Adrenal gland (tissue), 12 donors: Measurements from ENCODE around the gene PRRC2A. TPM values are rescaled to one million over a fixed set of nuclear protein-coding genes. Genes with fewer than 3 reads are reported as not detected.

Source experiments
- DNase-seq, 7 donors: peaks; one replicate each; pipeline ENCODE4 v3.0.0-alpha.2; 2019 to 2020
- H3K27ac ChIP-seq, 5 donors: fragments of 200-600 bp; sonication (generic) in 4 of 5; 1 replicate in 3 of 5; 2 replicates in 2 of 5; pipeline versions ENCODE4 v1.5.1 to v1.8.0; 2016 to 2020; ENCODE audit warnings: mild to moderate bottlenecking in 1 of 5
- H3K27me3 ChIP-seq: fragments of 200-600 bp; 2 replicates; pipeline ENCODE4 v1.8.0; 2021
- H3K36me3 ChIP-seq, 2 donors: fragments of 200-600 bp; replicated peaks in 1 of 2; 1 replicate in 1 of 2; 2 replicates in 1 of 2; pipeline versions ENCODE4 v1.5.1 to v1.8.0; 2018 to 2022
- H3K4me1 ChIP-seq, 2 donors: fragments of 200-600 bp; replicated peaks in 1 of 2; 1 replicate in 1 of 2; 2 replicates in 1 of 2; pipeline versions ENCODE4 v1.5.1 to v1.8.0; 2018 to 2021
- H3K4me3 ChIP-seq, 4 donors: fragments of 200-600 bp; sonication (generic) in 3 of 4; one replicate each; pipeline ENCODE4 v1.5.1; 2016 to 2018
- H3K9me3 ChIP-seq, 3 donors: fragments of 200-600 bp; sonication (generic) in 1 of 3; replicated peaks in 1 of 3; 1 replicate in 2 of 3; 2 replicates in 1 of 3; pipeline versions ENCODE4 v1.5.1 to v1.8.0; 2016 to 2021
- CTCF ChIP-seq, 6 experiments: fragments of 450-650 bp in 4 of 6; fragments of 200-600 bp in 2 of 6; sonication (generic) in 1 of 6; IDR thresholded peaks; 1 replicate in 5 of 6; 2 replicates in 1 of 6; pipeline versions ENCODE4 v1.5.1 to v1.8.0; 2016 to 2021; ENCODE audit warnings: antibody characterized with exemption in 6 of 6, mild to moderate bottlenecking in 2 of 6, moderate library complexity in 1 of 6
- POLR2A ChIP-seq, 2 donors: fragments of 450-650 bp; IDR thresholded peaks; one replicate each; pipeline ENCODE4 v1.6.1; 2017; ENCODE audit warnings: antibody characterized with exemption in 2 of 2, mild to moderate bottlenecking in 2 of 2, moderate library complexity in 1 of 2
- WGBS, 4 donors: extraction: QIAGEN DNeasy Blood & Tissue Kit in 2 of 4; methylation state at CpG; one replicate each; pipeline versions ENCODE4 v1.1.5 to v1.1.7; 2013 to 2017; 5-methylcytosine and 5-hydroxymethylcytosine counted together
- intact Hi-C, 2 donors: fragments of 100-400 bp; cut with DNase I; formaldehyde crosslinking; loops; one replicate each; pipeline versions ENCODE4 v1.14.1 to v1.15.0; 2022 to 2023
- polyA plus RNA-seq, 3 donors: library from polyadenylated mRNA; stranded (reverse); fragments of 200-250 nt in 2 of 3; fragments of 350-450 nt in 1 of 3; fragmentation: Illumina TruSeq in 1 of 3; extraction: RNeasy Lipid Tissue Mini Kit (QIAGEN cat#74804) in 1 of 3; gene quantifications; one replicate each; pipeline ENCODE4 v1.2.3, GENCODE V29; 2013 to 2014
- total RNA-seq, 9 donors: library from RNA; depleted of rRNA in 4 of 9; stranded (reverse); fragments of >200 nt in 4 of 9; fragments of 120-200 nt in 1 of 9; fragmentation: NEBNext Ultra II Directional in 1 of 9; extraction: Animal tissue kit (Norgen Biotek cat#: 25700) in 1 of 9; gene quantifications; one replicate each; pipeline versions ENCODE4 v1.1.0 to v1.2.4, GENCODE V29; 2013 to 2023
- donor health status: healthy with polysubstance abuse.
- donor health status: Bipolar disorder and iron deficiency.
- donor health status: DM: yes; HTN: yes; CAD: no.
- donor health status: DM: no; HTN: no; CAD: no.
- donor health status: DM: no; HTN: no; CAD: no.
- donor health status: DM: yes; HTN: yes; CAD: no.

The PRRC2A gene
- total and polyA plus RNA-seq, 12 donors: 31.9 to 419 (median 121) TPM

GRCh38 chr6:31669676-31670075 lies 49.2 kb downstream of the PRRC2A start, which contains the start of gene LY6G5B:
LY6G5B (plus strand) TSS chr6:31669976; CDS start chr6:31670951, 975 bp downstream.
- TF ChIP-seq CTCF (IDR thresholded peaks at IDR 0.05): no peak
- no peak for TF ChIP-seq POLR2A (IDR thresholded peaks at IDR 0.05)
- Histone ChIP-seq H3K27ac (no peak within 1 kb of the TSS), H3K36me3 (peaks cover 0 to 70% of the 10 kb centered on the region in 2 donors), H3K4me3 (no peak within 1 kb of the TSS), H3K9me3 (no peaks in the 10 kb centered on the region), H3K4me1 (peaks cover 0 to 20% of the 10 kb centered on the region in 2 donors), H3K27me3 (no peaks in the 10 kb centered on the region)
- WGBS, 4 donors: 83% methylated on average over 8 of the region's 8 CpGs
- intact Hi-C loops: no loop called here
- no peak for DNase-seq

DNA sequence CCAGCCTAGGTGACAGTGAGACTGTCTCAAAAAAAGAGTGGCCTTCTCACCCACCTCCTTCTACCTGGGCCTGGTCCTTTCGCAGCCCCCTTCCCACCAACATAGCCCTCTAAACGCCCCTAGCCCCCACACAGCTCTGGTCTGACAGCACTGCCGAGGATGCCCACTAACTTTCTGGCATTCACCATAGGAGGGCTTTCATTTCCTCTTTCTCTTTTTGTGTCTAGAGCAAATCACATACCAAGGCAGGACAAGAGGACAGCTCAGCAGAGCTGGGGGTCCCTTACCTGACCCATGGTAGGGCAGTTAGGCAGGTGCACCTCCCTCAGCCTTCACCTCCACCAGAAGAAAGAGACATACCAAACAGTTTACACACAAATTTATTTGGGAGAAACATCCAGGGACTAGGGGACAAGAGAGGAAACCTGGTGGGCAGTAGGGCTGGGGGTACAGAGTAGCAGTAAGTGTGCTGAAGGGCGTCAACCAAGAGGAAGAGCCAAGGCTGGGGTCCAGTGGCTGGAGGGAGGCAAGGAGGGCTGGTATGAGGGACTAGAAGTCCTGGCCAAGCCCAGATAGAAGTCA lies 55.9 kb downstream of the PRRC2A start:
- Histone ChIP-seq H3K36me3 (peaks cover 0 to 23% of the 10 kb centered on the region in 2 donors), H3K27me3 (no peaks in the 10 kb centered on the region), H3K4me1 (peaks cover 9 to 10% of the 10 kb centered on the region in 2 donors), H3K27ac (no peak overlapping the region), H3K9me3 (no peaks in the 10 kb centered on the region), H3K4me3 (no peak overlapping the region)
- 73 to 78% (median 76%) methylated on average over 4 of the region's 4 CpGs for WGBS, 4 donors
- DNase-seq: no peak
- intact Hi-C loops: no loop called here
- no peak for TF ChIP-seq CTCF (IDR thresholded peaks at IDR 0.05)

DNA sequence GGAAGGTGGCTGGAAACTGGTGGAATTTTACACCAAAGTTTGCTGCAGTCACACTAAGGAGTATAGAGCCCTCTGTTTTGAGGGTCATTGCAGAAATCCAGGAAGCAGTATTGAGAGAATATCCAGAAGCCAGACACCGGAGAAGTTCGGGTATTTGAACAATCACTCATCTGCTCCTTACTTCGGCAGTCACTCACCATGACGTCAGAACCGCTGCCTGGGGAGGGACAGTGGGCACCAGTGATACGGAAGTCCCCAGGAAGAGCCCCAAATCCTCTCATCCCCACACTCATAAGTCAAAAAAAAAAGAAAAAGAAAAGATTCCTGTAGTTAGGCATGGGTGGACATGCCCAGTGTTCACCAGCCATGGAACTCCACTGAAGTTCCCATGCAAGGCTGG lies 56.4 kb downstream of the PRRC2A start:
- Histone ChIP-seq H3K27me3 (no peaks in the 10 kb centered on the region), H3K36me3 (peaks cover 0 to 18% of the 10 kb centered on the region in 2 donors), H3K9me3 (no peaks in the 10 kb centered on the region), H3K4me1 (peaks cover 9 to 10% of the 10 kb centered on the region in 2 donors), H3K4me3 (no peak overlapping the region), H3K27ac (no peak overlapping the region)
- no peak for DNase-seq
- TF ChIP-seq CTCF (IDR thresholded peaks at IDR 0.05) (no peak), POLR2A (IDR thresholded peaks at IDR 0.05) (no peak)
- intact Hi-C loops: no loop called here
- WGBS, 4 donors: 57 to 67% (median 61%) methylated on average over 5 to 6 of the region's 6 CpGs

- intact Hi-C loops: no loop called here
- TF ChIP-seq POLR2A (IDR thresholded peaks at IDR 0.05) (no peak), CTCF (IDR thresholded peaks at IDR 0.05) (no peak)
- H3K9me3 ChIP-seq: no peaks in the 10 kb centered on the region
- peaks cover 9 to 10% of the 10 kb centered on the region in 2 donors for H3K4me1 ChIP-seq
- H3K4me3 ChIP-seq: no peak overlapping the region
- DNase-seq: no peak
- 66 to 77% (median 73%) methylated on average over 8 of the region's 8 CpGs for WGBS, 4 donors
- no peaks in the 10 kb centered on the region for H3K27me3 ChIP-seq
- no peak overlapping the region for H3K27ac ChIP-seq
- H3K36me3 ChIP-seq: peaks cover 0 to 8% of the 10 kb centered on the region in 2 donors
These were observed 57.4 kb downstream of the PRRC2A start for GRCh38 chr6:31677955-31678354.
